SKM-1 (cell line): ENCODE results near the gene TRAF3IP1.

Experiments used
- DNase-seq: peaks from one replicate; lab custom pipeline; 2025; ENCODE audit not compliant: unreplicated experiment; lab: John Stamatoyannopoulos, UW

The TRAF3IP1 gene

GRCh38 chr2:238423561-238424312, 103.4 kb downstream of the TRAF3IP1 start:
- DNase-seq = no peak

- DNase-seq = no peak
These were observed 104.0 kb downstream of the TRAF3IP1 start for GRCh38 chr2:238424313-238424700.

DNA sequence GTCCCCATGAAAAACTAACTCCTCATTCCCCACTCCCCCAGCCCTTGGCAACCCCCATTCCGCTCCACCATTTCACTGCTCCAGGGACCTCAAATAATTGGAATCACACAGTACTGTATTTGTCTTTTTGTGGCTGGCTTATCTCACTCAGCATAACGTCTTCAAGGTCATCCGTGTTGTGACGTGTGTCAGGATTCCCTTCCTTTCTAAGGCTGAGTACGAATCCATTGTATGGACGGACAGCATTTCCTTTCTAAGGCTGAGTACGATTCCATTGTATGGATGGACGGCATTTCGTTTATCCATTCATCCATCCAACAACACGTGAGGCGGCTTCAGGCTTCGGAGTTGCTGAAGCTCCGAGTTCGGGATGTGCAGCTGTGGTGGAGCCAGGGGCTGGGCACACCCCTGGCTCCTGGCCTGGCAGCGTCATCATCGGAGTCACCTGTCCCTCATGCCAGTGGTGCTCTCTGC, 105.2 kb downstream of the TRAF3IP1 start:
- no peak for DNase-seq

DNA sequence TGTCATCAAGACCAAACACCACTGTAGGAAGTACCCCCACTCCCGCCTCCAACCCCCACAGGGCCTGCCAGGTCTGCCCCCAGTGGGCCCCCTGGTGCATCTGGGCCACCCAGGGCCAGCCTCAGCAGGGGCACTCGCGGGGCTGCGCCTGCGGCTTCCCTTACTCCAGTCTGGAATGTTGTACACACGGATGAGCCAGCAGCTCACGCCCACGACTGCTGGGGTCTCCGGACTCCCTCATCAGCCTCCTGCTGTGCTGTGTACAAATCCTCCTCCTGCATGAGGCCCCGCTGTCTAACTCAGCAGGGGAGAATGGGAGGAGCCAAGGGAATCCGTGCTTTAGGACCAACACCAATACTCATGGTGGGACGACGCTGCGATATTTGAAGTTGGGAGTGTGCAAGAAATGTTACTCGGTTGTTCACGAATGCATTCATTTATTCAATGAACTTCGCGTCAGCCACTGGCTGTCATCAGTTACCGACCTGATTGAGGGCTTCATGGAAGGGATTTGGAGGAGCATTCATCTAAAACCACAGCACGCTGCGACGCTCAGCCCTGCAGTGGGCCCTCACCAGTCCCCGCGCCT, 105.8 kb downstream of the TRAF3IP1 start:
- DNase-seq = no peak

DNA sequence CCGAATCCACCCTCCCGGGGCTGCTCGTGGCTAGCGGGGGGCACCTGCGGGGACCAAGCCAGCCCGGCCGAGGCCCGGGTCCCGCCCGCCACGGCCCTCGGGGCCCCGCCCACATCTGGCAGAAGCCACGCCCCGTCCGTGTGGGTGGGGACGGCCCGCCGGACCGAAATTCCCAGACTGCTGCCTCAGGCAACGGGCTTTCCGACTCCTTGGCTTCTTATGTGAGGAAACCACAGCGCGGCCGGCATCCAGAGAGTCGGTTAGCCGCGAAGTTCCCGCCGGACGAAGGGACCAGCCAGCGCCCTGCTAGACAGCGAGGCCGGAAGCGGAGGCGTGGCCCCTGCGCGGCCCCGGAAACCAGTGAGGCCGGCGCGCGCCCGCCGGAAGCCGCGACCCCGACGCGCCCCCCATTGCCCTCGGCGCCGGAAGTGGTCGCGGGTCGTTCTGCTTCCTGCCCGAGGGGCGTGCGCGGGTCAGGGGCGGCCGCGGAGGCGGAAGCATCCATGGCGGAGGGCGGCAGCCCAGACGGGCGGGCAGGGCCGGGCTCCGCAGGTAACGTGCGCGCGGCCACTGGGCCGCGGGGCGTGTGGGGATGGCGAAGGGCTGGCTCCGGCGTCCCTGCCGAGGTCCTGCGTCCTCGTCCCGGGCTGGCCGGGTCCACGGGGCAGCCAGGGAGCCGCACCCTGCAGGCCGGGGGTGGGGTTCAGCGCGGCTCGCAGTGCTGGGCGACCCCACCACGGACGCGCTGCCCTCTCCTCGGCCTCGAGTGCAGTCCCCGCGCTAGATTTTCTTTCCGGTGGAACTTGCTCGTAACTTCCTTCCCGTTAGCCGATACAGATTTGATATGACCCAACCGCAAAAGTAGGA, 106.5 kb downstream of the TRAF3IP1 start, which contains the start of gene ASB1:
Gene ASB1 (plus strand): TSS at position 360 of the 867 bp plus-strand sequence. CDS start 144 bp downstream, at position 504.
- DNase-seq = peak; percentile 11

DNA sequence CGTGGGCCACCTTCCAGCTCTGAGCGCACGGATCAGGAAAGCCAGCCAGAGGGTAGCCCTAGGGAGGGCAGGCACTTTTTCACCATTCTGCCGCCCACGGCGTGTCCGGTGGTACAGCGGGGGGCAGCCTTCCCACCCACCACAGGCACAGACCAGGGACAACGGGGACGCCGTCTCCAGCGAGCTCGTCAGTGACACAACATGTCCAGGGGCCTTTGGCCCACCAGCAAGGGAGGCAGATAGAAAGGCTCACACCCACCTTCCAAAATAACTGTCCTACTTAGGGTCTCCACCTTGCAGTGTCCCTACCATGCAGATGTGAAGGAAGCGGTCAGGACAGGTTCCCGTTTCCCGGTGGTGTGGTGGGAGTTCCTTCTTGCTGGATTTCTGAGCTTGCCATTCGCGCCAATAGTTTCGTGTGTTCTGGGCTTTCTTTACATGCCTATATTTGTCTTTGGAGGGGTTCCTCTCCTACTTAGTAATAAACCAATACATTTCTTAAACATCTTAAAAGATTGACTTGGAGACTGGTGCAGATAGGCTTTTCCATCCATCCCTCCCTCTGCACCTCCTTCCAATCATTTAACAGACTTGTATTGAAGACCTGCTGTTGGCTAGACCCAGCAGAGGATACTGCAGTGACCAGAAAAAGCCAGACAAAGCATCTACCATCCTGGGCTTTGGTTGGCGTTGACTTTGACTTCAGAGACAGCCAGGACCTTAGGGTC, 107.3 kb downstream of the TRAF3IP1 start:
- DNase-seq = no peak

- no peak for DNase-seq
These were observed 108.5 kb downstream of the TRAF3IP1 start for GRCh38 chr2:238428866-238429265.

- no peak for DNase-seq
These were observed 110.5 kb downstream of the TRAF3IP1 start for GRCh38 chr2:238430781-238431180.

DNA sequence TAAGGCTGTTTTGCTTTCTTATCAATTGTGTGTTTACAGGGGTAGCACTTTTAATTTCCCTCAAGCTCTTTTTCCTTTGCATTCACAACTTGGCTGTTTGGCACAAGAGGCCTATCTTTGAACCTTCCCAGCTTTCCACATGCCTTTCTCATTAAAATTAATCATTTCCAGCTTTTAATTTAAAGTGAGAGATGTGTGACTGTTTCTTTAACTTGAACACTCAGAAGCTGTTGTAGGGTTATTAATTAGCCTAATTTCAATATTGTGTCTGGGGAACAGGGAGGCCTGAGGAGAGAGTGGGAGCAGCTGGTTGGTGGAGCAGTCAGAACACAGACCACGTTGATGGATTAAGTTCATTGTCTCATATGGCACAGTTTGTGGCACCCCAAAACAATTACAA, 111.1 kb downstream of the TRAF3IP1 start:
- DNase-seq = no peak

GRCh38 chr2:238433300-238433915, 113.1 kb downstream of the TRAF3IP1 start:
- no peak for DNase-seq

- DNase-seq = no peak
These were observed 113.9 kb downstream of the TRAF3IP1 start for GRCh38 chr2:238433941-238434845.

DNA sequence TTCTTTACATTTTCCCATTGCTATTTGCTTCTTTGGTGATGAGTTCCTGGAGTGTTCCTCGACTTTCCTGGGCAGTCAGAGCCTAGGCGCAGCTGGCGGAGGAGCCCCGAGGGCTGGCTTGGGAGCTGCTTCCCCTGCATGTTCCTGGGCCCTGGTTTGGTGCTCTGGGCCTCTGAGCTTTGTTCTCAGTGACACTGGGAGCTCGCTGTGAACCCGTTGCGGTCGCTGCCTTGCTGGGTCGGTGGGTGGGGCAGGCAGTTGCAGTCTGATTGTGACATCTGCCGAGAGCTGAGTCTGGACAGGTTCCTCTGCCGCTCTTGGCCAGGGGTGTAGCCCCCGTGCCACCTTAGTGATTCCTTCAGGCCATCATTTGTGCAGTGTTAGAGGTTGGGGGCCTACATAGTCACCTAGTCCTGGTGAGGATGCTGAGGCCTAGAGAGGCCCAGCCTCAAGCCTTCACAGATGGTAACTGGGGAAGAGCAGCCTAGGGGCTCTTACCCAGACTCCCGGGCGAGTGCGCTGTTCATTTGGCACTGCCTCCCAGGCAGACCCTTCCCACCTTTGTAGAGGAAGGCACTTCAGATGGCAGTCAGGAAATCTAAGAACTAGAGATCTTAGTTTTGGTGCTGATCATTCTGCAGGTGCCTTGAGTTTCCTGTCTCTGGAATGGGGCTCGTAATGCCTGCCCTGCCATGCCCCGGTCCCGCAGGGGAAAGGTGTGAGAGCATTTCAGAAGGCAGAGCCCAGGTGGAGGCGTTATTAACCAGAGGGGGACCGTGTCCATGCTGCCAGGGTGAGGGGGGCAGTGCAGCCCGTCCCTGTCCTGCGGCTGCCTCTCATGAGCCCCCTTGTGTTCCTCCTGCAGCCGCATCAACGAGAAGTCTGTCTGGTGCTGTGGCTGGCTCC, 114.8 kb downstream of the TRAF3IP1 start:
- no peak for DNase-seq

- DNase-seq = no peak
These were observed 115.4 kb downstream of the TRAF3IP1 start for GRCh38 chr2:238435752-238436096.

GRCh38 chr2:238438856-238439849, 118.8 kb downstream of the TRAF3IP1 start:
- no peak for DNase-seq

DNA sequence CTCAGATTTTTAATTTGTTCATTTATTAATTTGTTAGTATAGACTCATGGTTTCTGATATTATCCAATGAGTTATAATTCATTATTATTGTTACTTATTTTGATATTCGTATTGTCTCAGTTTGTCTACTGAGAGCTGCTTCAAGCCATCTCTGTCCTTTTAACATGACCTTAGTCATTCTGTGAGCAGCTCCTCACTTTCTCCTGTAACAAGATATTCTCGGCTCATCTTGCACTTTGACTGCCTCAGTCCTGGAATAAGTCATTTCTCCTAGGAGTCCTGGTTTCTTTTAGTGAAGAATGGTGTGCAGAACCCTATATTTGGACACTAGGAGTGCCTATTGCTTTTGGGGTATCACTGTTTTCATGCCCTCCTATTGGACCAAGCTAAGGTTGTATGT, 119.6 kb downstream of the TRAF3IP1 start:
- no peak for DNase-seq

DNA sequence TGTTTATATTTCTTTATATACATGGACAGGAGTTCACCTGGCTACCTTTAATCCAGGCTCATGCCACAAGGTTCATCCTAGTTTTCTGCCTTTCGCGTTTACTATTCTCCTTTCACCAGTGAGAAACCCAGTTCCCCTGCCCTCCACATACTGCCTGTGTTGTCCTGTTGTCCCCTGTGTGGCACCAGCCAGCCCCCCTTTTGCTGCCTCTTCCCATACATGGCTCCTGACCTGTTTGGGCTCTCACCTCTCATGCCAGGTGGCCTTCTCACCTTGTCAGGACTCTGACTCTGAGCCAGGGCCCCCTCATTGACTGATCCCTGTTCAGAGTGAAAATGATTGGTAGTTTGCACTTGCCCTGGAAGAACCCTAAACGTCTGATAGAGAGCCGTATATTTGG, 120.0 kb downstream of the TRAF3IP1 start:
- DNase-seq = no peak

DNA sequence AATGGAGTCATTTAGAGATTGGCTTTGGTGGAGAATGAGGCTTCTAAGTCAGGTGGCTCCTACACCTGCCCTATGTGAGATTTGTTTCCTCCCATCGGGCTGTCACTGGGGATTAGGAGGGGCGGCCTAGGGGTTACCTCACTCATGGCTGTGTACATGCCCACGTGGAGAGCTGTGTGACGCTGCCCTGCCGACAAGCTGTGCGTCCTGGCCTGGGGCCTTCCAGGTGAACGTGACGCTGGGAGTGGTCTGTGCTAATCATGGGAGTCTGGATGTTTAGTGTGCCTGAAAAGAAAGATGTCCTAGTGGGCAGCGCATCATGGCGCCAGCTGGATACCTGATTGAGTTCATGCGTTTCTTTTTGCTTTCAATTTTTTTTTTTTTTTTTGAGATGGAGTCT, 120.4 kb downstream of the TRAF3IP1 start:
- no peak for DNase-seq
